GM12878 (cell line): Measurements from ENCODE around the gene WDR48. TPM values are rescaled to one million over a fixed set of nuclear protein-coding genes. Genes with fewer than 3 reads are reported as not detected.
A peak's percentile ranks its signal among the peaks of the same experiment; 100 is the strongest.

ENCODE experiments used
- ATAC-seq: fragments of 200-7000 bp; cut with Tn5 transposase; 3 replicates; pipeline ENCODE4 v1.9.1; 2020; ENCODE audit warnings: mild to moderate bottlenecking, moderate library complexity
- BruUV-seq: library from RNA; stranded (reverse); fragments of 400-500 nt; replicated peaks from 2 replicates; lab custom pipeline; 2021; lab: Mats Ljungman, UMichigan
- CTCF ChIA-PET: fragments of 300-600 bp; sonication (Branson Sonifier 250); formaldehyde crosslinking; extraction: SDS; loops from one replicate; lab custom pipeline; 2021; ENCODE audit warnings: inconsistent platforms; lab: Yijun Ruan, JAX
- POLR2A ChIA-PET: fragments of 350-600 bp; formaldehyde crosslinking; extraction: SDS; loops from one replicate; lab custom pipeline; 2021; ENCODE audit warnings: inconsistent platforms; lab: Charles Lee
- RAD21 ChIA-PET: fragments of 300-600 bp; sonication (Branson Sonifier 250); formaldehyde crosslinking; loops from one replicate; lab custom pipeline; 2023; ENCODE audit warnings: antibody characterized with exemption; ENCODE audit not compliant: unreplicated experiment; lab: Charles Lee
- SMC1A ChIA-PET: fragments of 300-600 bp; sonication (Branson Sonifier 250); formaldehyde crosslinking; loops from one replicate; lab custom pipeline; 2023; ENCODE audit not compliant: unreplicated experiment, uncharacterized antibody; lab: Charles Lee
- DNase-seq: peaks from one replicate; pipeline ENCODE4 v3.0.0-alpha.2; 2011; ENCODE audit warnings: low read depth, low spot score
- FAIRE-seq: peaks from 3 replicates; lab custom pipeline; 2011; peaks lifted over from hg19 to GRCh38; lab: Jason Lieb, UNC
- H2AFZ ChIP-seq: 2 replicates; pipeline ENCODE4 v1.6.0; 2011; ENCODE audit warnings: low read depth, low read length, control low read depth; ENCODE audit not compliant: control insufficient read depth
- H3K27ac ChIP-seq: 2 replicates; pipeline ENCODE4 v1.5.1; 2011; ENCODE audit warnings: control low read depth; ENCODE audit not compliant: control insufficient read depth, insufficient read depth
- H3K27me3 ChIP-seq, 2 experiments: replicated peaks in 1 of 2; 2 replicates each; pipeline versions ENCODE4 v1.6.0 to v1.6.1; 2011; ENCODE audit warnings: low read length in 1 of 2; ENCODE audit not compliant: control insufficient read depth in 2 of 2, insufficient read depth in 2 of 2
- H3K36me3 ChIP-seq, 2 experiments: 2 replicates each; pipeline ENCODE4 v1.5.1; 2011; ENCODE audit warnings: low read length in 1 of 2; ENCODE audit not compliant: control insufficient read depth in 2 of 2, insufficient read depth in 2 of 2
- H3K4me1 ChIP-seq: 2 replicates; pipeline ENCODE4 v1.6.1; 2011; ENCODE audit warnings: mild to moderate bottlenecking, low read length, moderate library complexity, mixed read lengths; ENCODE audit not compliant: control insufficient read depth, insufficient read depth
- H3K4me2 ChIP-seq: 2 replicates; pipeline ENCODE4 v1.6.0; 2011; ENCODE audit warnings: control low read depth; ENCODE audit not compliant: control insufficient read depth, insufficient read depth
- H3K4me3 ChIP-seq: fragments of 200-600 bp; sonication (generic); 2 replicates; pipeline ENCODE4 v1.5.1; 2016
- H3K79me2 ChIP-seq: 2 replicates; pipeline ENCODE4 v1.6.0; 2011; ENCODE audit warnings: low read length; ENCODE audit not compliant: control insufficient read depth, insufficient read depth
- H3K9ac ChIP-seq: 2 replicates; pipeline ENCODE4 v1.8.0; 2011; ENCODE audit warnings: low read length, control low read depth, mixed read lengths; ENCODE audit not compliant: control insufficient read depth, insufficient read depth
- H3K9me3 ChIP-seq: replicated peaks from 3 replicates; pipeline ENCODE4 v1.5.1; 2011; ENCODE audit warnings: mild to moderate bottlenecking, low read length; ENCODE audit not compliant: control insufficient read depth, insufficient read depth
- H4K20me1 ChIP-seq: 2 replicates; pipeline ENCODE4 v1.6.0; 2011; ENCODE audit not compliant: control insufficient read depth, insufficient read depth
- ATF3 ChIP-seq: IDR thresholded peaks from 2 replicates; pipeline ENCODE4 v1.6.1; 2011; ENCODE audit warnings: low read depth, mild to moderate bottlenecking, low read length, moderate library complexity, borderline replicate concordance; ENCODE audit errors: extremely low read depth
- JUNB ChIP-seq: IDR thresholded peaks from 2 replicates; pipeline ENCODE4 v1.6.1; 2016; ENCODE audit warnings: antibody characterized with exemption, mild to moderate bottlenecking
- PAX5 ChIP-seq: IDR thresholded peaks from 2 replicates; pipeline ENCODE4 v1.6.1; 2011; ENCODE audit warnings: low read depth, low read length, borderline replicate concordance
- POLR2AphosphoS5 ChIP-seq: IDR thresholded peaks from 2 replicates; pipeline ENCODE4 v1.6.1; 2011; ENCODE audit warnings: mild to moderate bottlenecking, low read length, inconsistent platforms
- RB1 ChIP-seq: fragments of 450-650 bp; formaldehyde crosslinking; IDR thresholded peaks from 2 replicates; pipeline ENCODE4 v1.6.1; 2017; ENCODE audit warnings: mild to moderate bottlenecking, borderline replicate concordance
- RELA ChIP-seq: fragments of 450-650 bp; IDR thresholded peaks from 2 replicates; pipeline ENCODE4 v1.8.0; 2014; ENCODE audit warnings: borderline replicate concordance; ENCODE audit not compliant: partially characterized antibody
- RUNX3 ChIP-seq: IDR thresholded peaks from 2 replicates; pipeline ENCODE4 v1.6.1; 2012; ENCODE audit warnings: low read length, inconsistent platforms
- SMC3 ChIP-seq: IDR thresholded peaks from 2 replicates; pipeline ENCODE4 v1.6.1; 2011; ENCODE audit warnings: low read length, improper control_type of control experiment, borderline replicate concordance
- WGBS: methylation state at CpG from one replicate; pipeline ENCODE4 v1.1.6; 2016; ENCODE audit warnings: low lambda C conversion rate; ENCODE audit not compliant: insufficient replicate concordance, insufficient coverage; ENCODE audit errors: missing lambda C conversion rate; 5-methylcytosine and 5-hydroxymethylcytosine counted together
- in situ Hi-C: fragments of 300-500 bp; cut with MboI; formaldehyde crosslinking; loops from 9 replicates; pipeline ENCODE4 v1.14.3; 2018; ENCODE audit warnings: mixed read lengths
- intact Hi-C: fragments of 100-400 bp; cut with micrococcal nuclease; formaldehyde crosslinking; loops from one replicate; pipeline ENCODE4 v1.14.2; 2022; ENCODE audit not compliant: unreplicated experiment
- polyA plus RNA-seq, 11 experiments: library from polyadenylated mRNA; depleted of rRNA in 4 of 11; unstranded in 6 of 11; stranded (reverse) in 5 of 11; fragments of >200 nt; fragmentation: Nextera tagmentation in 4 of 11; fragmentation: Illumina TruSeq in 1 of 11; extraction: Ambion mirVana in 4 of 11; extraction: Trizol in 1 of 11; gene quantifications; 1 replicate in 1 of 11; 2 replicates in 10 of 11; pipeline versions ENCODE4 v1.2.1 to v1.2.3, GENCODE V29; 2011 to 2016; ENCODE audit warnings: inconsistent platforms in 2 of 11, missing spikeins in 2 of 11, low read depth in 1 of 11
- total RNA-seq, 4 experiments: library from RNA; depleted of rRNA in 3 of 4; stranded (reverse); fragments of >200 nt in 3 of 4; fragmentation: Illumina TruSeq in 1 of 4; extraction: Trizol in 1 of 4; gene quantifications; 2 replicates each; pipeline versions ENCODE4 v1.2.1 to v1.2.3, GENCODE V29; 2013 to 2021

Gene WDR48
- total and polyA plus RNA-seq, 10 of the 15 experiments (the other 5 are each of a cell fraction or from before 2014, with no cell fraction given) = 16.8 to 43.8 (median 29.0) TPM

GRCh38 chr3:39138804-39139415 lies 87.1 kb downstream of the WDR48 start:
- H3K79me2 ChIP-seq = peaks cover 5% of the 10 kb centered on the region
- H3K9ac ChIP-seq = no peak overlapping the region
- intact Hi-C loops (no loop called here), in situ Hi-C loops (no loop called here)
- 91% methylated on average over 5 of the region's 7 CpGs for WGBS
- no peaks in the 10 kb centered on the region for H3K27me3 ChIP-seq
- H3K9me3 ChIP-seq = no peaks in the 10 kb centered on the region
- peak; percentile 7; the same call in 2 of the 3 replicates for ATAC-seq
- ChIA-PET RAD21 (no interaction called here), POLR2A (no interaction called here), SMC1A (interaction anchor here (1.2 kb wide), 1 partner anchor 12 kb away, joined by 3 read pairs; no protein-coding TSS in a partner anchor), CTCF (interaction anchor here (0.6 to 0.7 kb wide), 3 partner anchors 11 to 400 kb away, joined by 3 to 5 read pairs (median 3); no protein-coding TSS in a partner anchor)
- H3K4me3 ChIP-seq = no peak overlapping the region
- TF ChIP-seq ATF3 (no peak), JUNB (peak; percentile 42; the same call in 1 of the 2 replicates), SMC3 (no peak), RELA (no peak), RUNX3 (peak; percentile 43; the same call in 1 of the 2 replicates), PAX5 (no peak)
- DNase-seq = no peak
- BruUV-seq = no TSS peak
- no peak overlapping the region for H3K27ac ChIP-seq
- no peak for FAIRE-seq
- H3K4me2 ChIP-seq = no peak overlapping the region
- no peaks in the 10 kb centered on the region; the same call in 1 of the 2 replicates for H4K20me1 ChIP-seq
- H3K4me1 ChIP-seq = no peaks in the 10 kb centered on the region; the same call in 1 of the 2 replicates
- H3K36me3 ChIP-seq = peaks cover 15 to 22% of the 10 kb centered on the region in 2 experiments
- H2AFZ ChIP-seq = no peak overlapping the region

- ChIA-PET RAD21 (no interaction called here), CTCF (no interaction called here), SMC1A (interaction anchor here (1.2 kb wide), 1 partner anchor 13 kb away, joined by 3 read pairs; no protein-coding TSS in a partner anchor), POLR2A (no interaction called here)
- no peaks in the 10 kb centered on the region; the same call in 1 of the 2 replicates for H3K4me1 ChIP-seq
- H3K9ac ChIP-seq = no peak overlapping the region
- WGBS = 83% methylated on average over 2 of the region's 2 CpGs
- ATAC-seq (no peak), DNase-seq (no peak), FAIRE-seq (no peak)
- no peak overlapping the region for H2AFZ ChIP-seq
- H3K36me3 ChIP-seq = peaks cover 15 to 27% of the 10 kb centered on the region in 2 experiments
- H3K27me3 ChIP-seq = no peaks in the 10 kb centered on the region
- H3K27ac ChIP-seq = no peak overlapping the region
- H3K79me2 ChIP-seq = peaks cover 8% of the 10 kb centered on the region
- no peak overlapping the region for H3K4me2 ChIP-seq
- H3K9me3 ChIP-seq = no peaks in the 10 kb centered on the region
- H3K4me3 ChIP-seq = no peak overlapping the region
- no TSS peak for BruUV-seq
- H4K20me1 ChIP-seq = no peaks in the 10 kb centered on the region; the same call in 1 of the 2 replicates
- in situ Hi-C loops (no loop called here), intact Hi-C loops (no loop called here)
- TF ChIP-seq RB1 (no peak), POLR2AphosphoS5 (peak; percentile 46; the same call in 1 of the 2 replicates)
Observed at GRCh38 chr3:39139442-39139841, 87.6 kb downstream of the WDR48 start.
